Liver (tissue), 9 donors: ENCODE data around the gene MASP2. TPM values are rescaled to one million over a fixed set of nuclear protein-coding genes. Genes with fewer than 3 reads are reported as not detected.

ENCODE experiments used
- DNase-seq: peaks from one replicate; pipeline ENCODE4 v3.0.0-alpha.2; 2017; ENCODE audit warnings: low spot score
- H3K27ac ChIP-seq, 2 donors: one replicate each; pipeline ENCODE4 v1.7.0; 2013; ENCODE audit warnings: inconsistent platforms in 2 of 2, low read length in 2 of 2, control low read depth in 1 of 2, low read depth in 1 of 2, mild to moderate bottlenecking in 1 of 2
- H3K27me3 ChIP-seq, 4 donors: one replicate each; pipeline versions ENCODE4 v1.6.1 to v1.7.0; 2013; ENCODE audit warnings: low read length in 3 of 4, inconsistent platforms in 1 of 4, mild to moderate bottlenecking in 1 of 4, moderate library complexity in 1 of 4; ENCODE audit not compliant: control insufficient read depth in 4 of 4, insufficient read depth in 4 of 4
- H3K36me3 ChIP-seq, 4 donors: one replicate each; pipeline versions ENCODE4 v1.6.1 to v1.7.0; 2013; ENCODE audit warnings: low read length in 3 of 4, mild to moderate bottlenecking in 3 of 4, low read depth in 1 of 4, moderate library complexity in 1 of 4; ENCODE audit not compliant: control insufficient read depth in 4 of 4, insufficient read depth in 3 of 4
- H3K4me1 ChIP-seq, 4 donors: one replicate each; pipeline versions ENCODE4 v1.6.1 to v1.7.0; 2013; ENCODE audit warnings: low read length in 3 of 4, mild to moderate bottlenecking in 3 of 4, moderate library complexity in 1 of 4; ENCODE audit not compliant: control insufficient read depth in 4 of 4, insufficient read depth in 4 of 4
- H3K4me3 ChIP-seq, 3 donors: one replicate each; pipeline versions ENCODE4 v1.6.1 to v1.7.0; 2013; ENCODE audit warnings: low read length in 3 of 3, control low read depth in 1 of 3, low read depth in 1 of 3, mild to moderate bottlenecking in 1 of 3
- H3K9ac ChIP-seq, 2 donors: one replicate each; pipeline ENCODE4 v1.7.0; 2013; ENCODE audit warnings: low read length in 2 of 2, mild to moderate bottlenecking in 2 of 2, moderate library complexity in 2 of 2, control low read depth in 1 of 2, low read depth in 1 of 2
- H3K9me3 ChIP-seq, 4 donors: one replicate each; pipeline versions ENCODE4 v1.6.1 to v1.7.0; 2013; ENCODE audit warnings: low read length in 3 of 4; ENCODE audit not compliant: control insufficient read depth in 4 of 4
- CTCF ChIP-seq: fragments of 150-350 bp; IDR thresholded peaks from 2 replicates; pipeline ENCODE4 v1.5.1; 2017; ENCODE audit warnings: improper control_type of control experiment, low read depth, low read length; ENCODE audit not compliant: missing input control
- EGR1 ChIP-seq, 2 donors: IDR thresholded peaks; 2 replicates each; pipeline ENCODE4 v1.6.1; 2016 to 2018; ENCODE audit warnings: antibody characterized with exemption in 2 of 2, low read depth in 2 of 2
- FOXA1 ChIP-seq: IDR thresholded peaks from 2 replicates; pipeline ENCODE4 v1.6.1; 2016; ENCODE audit warnings: antibody characterized with exemption
- FOXA2 ChIP-seq: IDR thresholded peaks from 2 replicates; pipeline ENCODE4 v1.6.1; 2016; ENCODE audit warnings: antibody characterized with exemption
- MAX ChIP-seq: IDR thresholded peaks from 2 replicates; pipeline ENCODE4 v1.6.1; 2016; ENCODE audit warnings: antibody characterized with exemption
- RAD21 ChIP-seq, 2 donors: IDR thresholded peaks; 2 replicates each; pipeline ENCODE4 v1.6.1; 2016; ENCODE audit warnings: antibody characterized with exemption in 2 of 2, mild to moderate bottlenecking in 2 of 2
- REST ChIP-seq: IDR thresholded peaks from 2 replicates; pipeline ENCODE4 v1.6.1; 2016; ENCODE audit warnings: antibody characterized with exemption, mild to moderate bottlenecking
- YY1 ChIP-seq: IDR thresholded peaks from 2 replicates; pipeline ENCODE4 v1.6.1; 2016; ENCODE audit warnings: antibody characterized with exemption, mild to moderate bottlenecking
- ZBTB33 ChIP-seq: IDR thresholded peaks from 2 replicates; pipeline ENCODE4 v1.6.1; 2016; ENCODE audit warnings: antibody characterized with exemption
- WGBS: extraction: QIAGEN DNeasy Blood & Tissue Kit; methylation state at CpG from one replicate; pipeline ENCODE4 v1.1.7; 2013; 5-methylcytosine and 5-hydroxymethylcytosine counted together
- polyA plus RNA-seq, 2 donors: library from polyadenylated mRNA; stranded (reverse) in 1 of 2; unstranded in 1 of 2; fragments of 200-250 nt in 1 of 2; fragments of >200 nt in 1 of 2; fragmentation: Nextera tagmentation in 1 of 2; extraction: Ambion mirVana in 1 of 2; gene quantifications; one replicate each; pipeline versions ENCODE4 v1.2.1 to v1.2.3, GENCODE V29; 2013 to 2015
- total RNA-seq, 2 donors: library from RNA; depleted of rRNA; stranded (reverse); fragments of >200 nt; gene quantifications; one replicate each; pipeline ENCODE4 v1.2.3, GENCODE V29; 2014
- donor health status: healthy.
- donor health status: healthy.
- donor health status: healthy.
- donor health status: healthy.
- donor health status: healthy.

MASP2 gene
- total and polyA plus RNA-seq, 4 donors = 30.0 to 530 (median 213) TPM

- no peaks in the 10 kb centered on the region for H3K9me3 ChIP-seq
- peaks cover 0 to 2% (median 0%) of the 10 kb centered on the region in 4 donors for H3K4me1 ChIP-seq
- H3K36me3 ChIP-seq = peaks cover 8 to 58% (median 33%) of the 10 kb centered on the region in 4 donors
- H3K27me3 ChIP-seq = no peaks in the 10 kb centered on the region
- H3K4me3 ChIP-seq = no peak overlapping the region
- H3K27ac ChIP-seq = no peak overlapping the region
- TF ChIP-seq ZBTB33 (no peak), FOXA2 (no peak), MAX (no peak), CTCF (no peak), YY1 (no peak), REST (no peak), FOXA1 (no peak)
- WGBS = 95% methylated on average over 10 of the region's 10 CpGs
- H3K9ac ChIP-seq = no peak overlapping the region
- DNase-seq = no peak
These were observed 15.3 kb downstream of the MASP2 start for GRCh38 chr1:11031624-11032262.

GRCh38 chr1:11030865-11031264 is 16.2 kb downstream of the MASP2 start:
- Histone ChIP-seq H3K4me3 (no peak overlapping the region), H3K9me3 (no peaks in the 10 kb centered on the region), H3K27me3 (no peaks in the 10 kb centered on the region), H3K4me1 (peaks cover 0 to 2% (median 0%) of the 10 kb centered on the region in 4 donors), H3K27ac (no peak overlapping the region), H3K36me3 (peaks cover 10 to 62% (median 40%) of the 10 kb centered on the region in 4 donors), H3K9ac (no peak overlapping the region)
- no peak for TF ChIP-seq EGR1 (IDR thresholded peaks at IDR 0.05; ENCODE audit: low read depth in 2 of 2)
- TF ChIP-seq ZBTB33 = no peak
- no peak for TF ChIP-seq MAX
- no peak for TF ChIP-seq FOXA2
- TF ChIP-seq YY1 = no peak
- no peak for TF ChIP-seq FOXA1
- no peak for TF ChIP-seq RAD21 (IDR thresholded peaks at IDR 0.05)
- no peak for DNase-seq
- WGBS = 97% methylated on average over 9 of the region's 9 CpGs
